HG03025 (cell line): ENCODE data around the gene TPM2.
A peak's percentile ranks its signal among the peaks of the same experiment; 100 is the strongest.

Source experiments
- ATAC-seq: cut with Tn5 transposase; IDR thresholded peaks from one replicate; pipeline ENCODE4 v1.9.1; 2021; ENCODE audit warnings: mild to moderate bottlenecking, moderate library complexity; ENCODE audit not compliant: unreplicated experiment, low FRiP score

Gene TPM2

GRCh38 chr9:35679766-35680330 is 9.9 kb downstream of the TPM2 start:
- no peak for ATAC-seq

GRCh38 chr9:35679091-35679490 is 10.6 kb downstream of the TPM2 start:
- no peak for ATAC-seq

GRCh38 chr9:35675732-35676392 is 13.9 kb downstream of the TPM2 start:
- no peak for ATAC-seq

GRCh38 chr9:35675204-35675603 is 14.5 kb downstream of the TPM2 start:
- no peak for ATAC-seq

- ATAC-seq: no peak
Observed at GRCh38 chr9:35674025-35674361, 15.7 kb downstream of the TPM2 start.

GRCh38 chr9:35673132-35674024 is 16.3 kb downstream of the TPM2 start, which contains the start of gene CA9:
Gene CA9 (plus strand): TSS chr9:35673928. CDS start chr9:35673960, 32 bp downstream.
- no peak for ATAC-seq

- no peak for ATAC-seq
Observed at GRCh38 chr9:35669331-35670145, 20.2 kb downstream of the TPM2 start.

- ATAC-seq: no peak
Observed at GRCh38 chr9:35667939-35668338, 21.8 kb downstream of the TPM2 start.

- no peak for ATAC-seq
Observed at GRCh38 chr9:35666549-35666948, 23.2 kb downstream of the TPM2 start.

GRCh38 chr9:35666045-35666444 is 23.7 kb downstream of the TPM2 start:
- no peak for ATAC-seq

- no peak for ATAC-seq
Observed at GRCh38 chr9:35665471-35665818, 24.3 kb downstream of the TPM2 start.

GRCh38 chr9:35664531-35665470 is 24.9 kb downstream of the TPM2 start, which contains the start of gene ARHGEF39:
Gene ARHGEF39 (minus strand): TSS chr9:35665195. CDS start chr9:35665169, 26 bp downstream.
- peak; percentile 63 for ATAC-seq

- no peak for ATAC-seq
Observed at GRCh38 chr9:35662437-35662836, 27.3 kb downstream of the TPM2 start.

GRCh38 chr9:35661756-35662350 is 27.9 kb downstream of the TPM2 start:
- no peak for ATAC-seq

- no peak for ATAC-seq
Observed at GRCh38 chr9:35660966-35661415, 28.7 kb downstream of the TPM2 start.

GRCh38 chr9:35659340-35659739 is 30.4 kb downstream of the TPM2 start:
- ATAC-seq: no peak

- ATAC-seq: no peak
Observed at GRCh38 chr9:35658968-35659220, 30.8 kb downstream of the TPM2 start.

- peak; percentile 65 for ATAC-seq
Observed at GRCh38 chr9:35658137-35658967, 31.4 kb downstream of the TPM2 start, which contains the start of gene CCDC107. Gene CCDC107 (plus strand): TSS chr9:35658292. CDS start chr9:35658380, 88 bp downstream.
